HTERT RPE-1 (cell line): ENCODE results near the gene MAPKAP1.

ENCODE experiments used
- in situ Hi-C: fragments of 300-500 bp; cut with MboI; formaldehyde crosslinking; loops from 4 replicates; pipeline ENCODE4 v1.14.3; 2020; ENCODE audit warnings: low sequenced_read_pairs

The MAPKAP1 gene

GRCh38 chr9:125541840-125542243 lies 165.2 kb downstream of the MAPKAP1 start:
- in situ Hi-C loops: no loop called here

- in situ Hi-C loops: no loop called here
These were observed 166.5 kb downstream of the MAPKAP1 start for GRCh38 chr9:125540497-125540896.

- in situ Hi-C loops: no loop called here
These were observed 168.9 kb downstream of the MAPKAP1 start for GRCh38 chr9:125538092-125538473.

- in situ Hi-C loops: no loop called here
These were observed 169.4 kb downstream of the MAPKAP1 start for GRCh38 chr9:125537442-125538091.

- in situ Hi-C loops: no loop called here
These were observed 170.2 kb downstream of the MAPKAP1 start for GRCh38 chr9:125536776-125537175.

- in situ Hi-C loops: no loop called here
These were observed 170.7 kb downstream of the MAPKAP1 start for GRCh38 chr9:125536167-125536772.

GRCh38 chr9:125534971-125535701 lies 171.9 kb downstream of the MAPKAP1 start:
- in situ Hi-C loops: no loop called here

GRCh38 chr9:125532812-125533594 lies 174.0 kb downstream of the MAPKAP1 start:
- in situ Hi-C loops: no loop called here

- in situ Hi-C loops: no loop called here
These were observed 174.6 kb downstream of the MAPKAP1 start for GRCh38 chr9:125532412-125532811.

- in situ Hi-C loops: no loop called here
These were observed 177.2 kb downstream of the MAPKAP1 start for GRCh38 chr9:125529589-125530515.

GRCh38 chr9:125529107-125529506 lies 177.9 kb downstream of the MAPKAP1 start:
- in situ Hi-C loops: no loop called here

- in situ Hi-C loops: no loop called here
These were observed 179.5 kb downstream of the MAPKAP1 start for GRCh38 chr9:125527471-125528002.

- in situ Hi-C loops: no loop called here
These were observed 180.9 kb downstream of the MAPKAP1 start for GRCh38 chr9:125525921-125526631.

GRCh38 chr9:125524583-125525355 lies 182.2 kb downstream of the MAPKAP1 start:
- in situ Hi-C loops: no loop called here

GRCh38 chr9:125523681-125524080 lies 183.3 kb downstream of the MAPKAP1 start:
- in situ Hi-C loops: no loop called here

GRCh38 chr9:125522328-125522725 lies 184.7 kb downstream of the MAPKAP1 start:
- in situ Hi-C loops: no loop called here

- in situ Hi-C loops: no loop called here
These were observed 185.3 kb downstream of the MAPKAP1 start for GRCh38 chr9:125521462-125522327.

GRCh38 chr9:125519734-125520133 lies 187.3 kb downstream of the MAPKAP1 start:
- in situ Hi-C loops: no loop called here
